Glutamatergic neuron (in vitro differentiated cells): ENCODE results near the gene SIGLEC12. TPM values are rescaled to one million over a fixed set of nuclear protein-coding genes. Genes with fewer than 3 reads are reported as not detected.
"Not testable (repeated sequence)": the region's sequence is repeated elsewhere in the genome, so short reads cannot be mapped to it uniquely, and the experiment has no call there.

Source experiments
- DNase-seq: peaks from one replicate; pipeline ENCODE4 v3.0.0; 2022
- H3K27ac Mint-ChIP-seq: one replicate; pipeline ENCODE4 v1.8.0; 2020; ENCODE audit warnings: mild to moderate bottlenecking, mixed read lengths, inconsistent platforms; ENCODE audit not compliant: unreplicated experiment
- H3K27me3 Mint-ChIP-seq: one replicate; pipeline ENCODE4 v1.8.0; 2020; ENCODE audit warnings: mild to moderate bottlenecking, moderate library complexity, mixed read lengths, inconsistent platforms; ENCODE audit not compliant: unreplicated experiment
- H3K36me3 Mint-ChIP-seq: one replicate; pipeline ENCODE4 v1.8.0; 2020; ENCODE audit warnings: mild to moderate bottlenecking, mixed read lengths, inconsistent platforms; ENCODE audit not compliant: unreplicated experiment
- H3K4me1 Mint-ChIP-seq: one replicate; pipeline ENCODE4 v1.8.0; 2020; ENCODE audit warnings: mild to moderate bottlenecking, low read depth, mixed read lengths, inconsistent platforms; ENCODE audit not compliant: unreplicated experiment
- H3K4me3 Mint-ChIP-seq: one replicate; pipeline ENCODE4 v1.8.0; 2020; ENCODE audit warnings: mild to moderate bottlenecking, mixed read lengths, inconsistent platforms; ENCODE audit not compliant: unreplicated experiment
- H3K9me3 Mint-ChIP-seq: one replicate; pipeline ENCODE4 v1.8.0; 2020; ENCODE audit warnings: mild to moderate bottlenecking, moderate library complexity, mixed read lengths, inconsistent platforms; ENCODE audit not compliant: unreplicated experiment
- total RNA-seq: library from RNA; stranded (reverse); fragmentation: NEBNext Ultra II Directional; extraction: Animal tissue kit (Norgen Biotek cat#: 25700); gene quantifications from one replicate; pipeline ENCODE4 v1.2.1, GENCODE V29; 2021; ENCODE audit not compliant: unreplicated experiment
- TF ChIP-seq, protein P1 (sequence below): fragments of 200-600 bp; sonication (generic); IDR thresholded peaks from one replicate; pipeline ENCODE4 v1.5.0; 2021; ENCODE audit not compliant: partially characterized antibody, unreplicated experiment

The SIGLEC12 gene
- total RNA-seq, 1 donor from 2014 or later: not detected

DNA sequence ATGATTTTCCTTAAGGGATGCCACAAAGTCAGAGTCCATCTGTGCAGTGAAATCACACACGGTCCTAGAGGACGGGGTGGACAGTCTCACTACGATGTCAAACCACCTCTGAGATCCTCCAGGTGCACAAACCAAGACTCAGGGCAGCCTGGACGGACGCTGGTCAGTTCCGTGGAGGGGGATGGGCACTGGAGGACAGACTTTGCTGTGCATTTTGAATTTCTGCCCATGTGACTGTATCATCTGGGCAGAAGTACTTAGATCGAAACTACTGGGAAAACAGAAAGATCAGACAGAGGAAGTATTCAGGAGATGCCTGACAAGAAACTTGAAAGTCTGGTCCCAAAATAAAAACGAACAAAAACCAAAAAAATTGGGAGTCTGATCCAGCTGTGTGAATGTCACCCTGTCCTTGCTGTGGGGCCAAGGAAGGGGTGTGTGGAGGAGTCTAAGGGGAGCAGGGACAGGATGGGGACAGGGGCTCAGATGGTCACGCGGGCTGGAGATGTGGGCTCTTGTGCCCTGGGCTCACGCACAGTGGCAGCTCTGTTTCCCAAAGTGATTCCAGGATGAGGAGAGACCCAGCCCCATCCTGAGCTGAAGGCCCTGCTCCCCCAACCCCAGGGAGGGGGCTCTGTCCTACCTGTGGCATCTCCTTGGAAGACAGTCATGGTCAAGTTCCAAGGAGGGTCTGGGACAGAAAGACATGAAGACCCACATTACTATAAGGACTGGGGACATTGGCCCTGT, 44.9 kb downstream of the SIGLEC12 start:
- Mint-ChIP-seq H3K9me3 (peaks cover 6% of the 10 kb centered on the region), H3K36me3 (no peaks in the 10 kb centered on the region), H3K27me3 (peaks cover 1% of the 10 kb centered on the region), H3K27ac (no peak overlapping the region), H3K4me1 (peaks cover 3% of the 10 kb centered on the region), H3K4me3 (no peak overlapping the region)
- TF ChIP-seq, protein P1, sequence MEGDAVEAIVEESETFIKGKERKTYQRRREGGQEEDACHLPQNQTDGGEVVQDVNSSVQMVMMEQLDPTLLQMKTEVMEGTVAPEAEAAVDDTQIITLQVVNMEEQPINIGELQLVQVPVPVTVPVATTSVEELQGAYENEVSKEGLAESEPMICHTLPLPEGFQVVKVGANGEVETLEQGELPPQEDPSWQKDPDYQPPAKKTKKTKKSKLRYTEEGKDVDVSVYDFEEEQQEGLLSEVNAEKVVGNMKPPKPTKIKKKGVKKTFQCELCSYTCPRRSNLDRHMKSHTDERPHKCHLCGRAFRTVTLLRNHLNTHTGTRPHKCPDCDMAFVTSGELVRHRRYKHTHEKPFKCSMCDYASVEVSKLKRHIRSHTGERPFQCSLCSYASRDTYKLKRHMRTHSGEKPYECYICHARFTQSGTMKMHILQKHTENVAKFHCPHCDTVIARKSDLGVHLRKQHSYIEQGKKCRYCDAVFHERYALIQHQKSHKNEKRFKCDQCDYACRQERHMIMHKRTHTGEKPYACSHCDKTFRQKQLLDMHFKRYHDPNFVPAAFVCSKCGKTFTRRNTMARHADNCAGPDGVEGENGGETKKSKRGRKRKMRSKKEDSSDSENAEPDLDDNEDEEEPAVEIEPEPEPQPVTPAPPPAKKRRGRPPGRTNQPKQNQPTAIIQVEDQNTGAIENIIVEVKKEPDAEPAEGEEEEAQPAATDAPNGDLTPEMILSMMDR: no peak
- DNase-seq: no peak

DNA sequence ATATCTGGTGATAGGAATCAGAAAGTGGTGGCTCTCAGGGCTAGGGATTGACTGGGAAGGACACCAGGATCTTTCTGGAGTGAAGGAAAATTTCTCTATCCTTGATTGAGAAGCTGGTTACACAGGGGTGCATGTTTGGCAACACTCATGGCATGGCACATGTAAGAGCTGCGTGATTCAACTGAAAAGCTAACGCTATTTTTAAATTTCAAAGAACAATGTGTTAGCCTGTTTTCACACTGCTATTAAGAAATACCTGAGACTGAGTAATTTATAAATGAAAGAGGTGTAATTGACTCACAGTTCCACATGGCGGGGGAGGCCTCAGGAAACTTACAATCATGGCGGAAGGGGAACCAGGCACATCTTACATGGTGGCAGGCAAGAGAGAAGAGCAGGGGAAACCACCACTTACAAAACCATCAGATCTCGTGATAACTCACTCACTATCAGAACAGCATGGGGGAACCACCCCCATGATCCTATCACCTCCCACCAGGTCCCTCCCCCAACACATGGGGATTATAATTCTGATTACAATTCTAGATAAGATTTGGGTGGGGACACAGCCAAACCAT, 50.8 kb downstream of the SIGLEC12 start:
- no peaks in the 10 kb centered on the region for H3K4me1 Mint-ChIP-seq
- no peaks in the 10 kb centered on the region for H3K36me3 Mint-ChIP-seq
- H3K9me3 Mint-ChIP-seq: peaks cover 8% of the 10 kb centered on the region

DNA sequence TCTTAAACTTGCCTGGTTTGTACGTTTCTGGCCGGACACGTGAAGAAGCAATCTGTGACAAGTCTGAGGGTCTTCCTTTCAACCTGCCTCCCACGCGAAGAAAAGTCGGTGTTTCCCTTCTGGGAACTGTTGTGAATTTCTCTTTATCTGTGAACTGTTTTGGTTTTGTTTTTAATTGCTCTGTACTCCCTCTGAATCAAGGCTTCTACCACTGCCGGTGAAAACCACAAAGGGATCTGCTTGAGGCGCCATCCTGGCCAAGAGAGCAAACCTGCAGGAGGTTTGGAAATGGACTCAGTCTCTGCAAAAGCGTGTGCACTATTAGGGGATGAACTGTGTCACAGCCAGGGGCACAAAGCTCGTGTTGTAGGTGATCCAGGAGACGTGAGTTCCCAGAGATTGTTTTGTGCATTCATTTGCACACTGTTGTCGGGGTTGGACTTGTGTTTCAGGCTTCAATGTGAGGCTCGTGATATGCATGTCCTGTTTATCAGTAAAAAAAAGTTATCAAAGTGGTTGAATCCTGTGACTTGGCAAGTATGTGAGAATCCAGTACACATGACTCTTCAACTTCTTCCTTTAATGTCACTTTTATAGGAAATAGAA, 53.1 kb downstream of the SIGLEC12 start:
- H3K27me3 Mint-ChIP-seq: peaks cover 1% of the 10 kb centered on the region

More for the DNA sequence above, 50.8 kb downstream of the SIGLEC12 start:
- no peak overlapping the region for H3K4me3 Mint-ChIP-seq
- TF ChIP-seq, protein P1: no peak
- H3K27ac Mint-ChIP-seq: no peak overlapping the region
- H3K27me3 Mint-ChIP-seq: peaks cover 2% of the 10 kb centered on the region
- no peak for DNase-seq

DNA sequence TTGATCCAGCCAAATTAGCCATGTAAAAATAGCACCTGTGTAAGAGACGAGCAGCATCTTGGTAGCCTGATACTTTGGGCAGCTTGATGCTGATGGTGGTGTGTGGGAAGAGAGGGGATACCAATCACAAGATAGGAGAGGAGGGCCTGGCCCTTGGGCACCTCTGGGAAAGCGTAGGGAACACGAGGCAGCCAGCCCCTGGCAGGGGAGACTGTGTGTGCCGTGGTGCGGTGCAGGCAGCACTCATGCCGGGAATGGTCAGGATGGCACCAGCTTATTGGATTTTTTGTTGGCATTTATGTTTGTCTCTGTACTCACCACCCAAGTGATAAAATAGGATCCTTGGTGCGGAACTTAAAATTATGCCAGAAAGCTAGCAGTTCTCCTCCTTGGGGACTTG, 53.6 kb downstream of the SIGLEC12 start:
- Mint-ChIP-seq H3K27me3 (peaks cover 1% of the 10 kb centered on the region), H3K27ac (no peak overlapping the region), H3K36me3 (no peaks in the 10 kb centered on the region), H3K4me3 (no peak overlapping the region), H3K9me3 (peaks cover 6% of the 10 kb centered on the region), H3K4me1 (no peaks in the 10 kb centered on the region)
- DNase-seq: no peak
- TF ChIP-seq, protein P1: no peak

More for the DNA sequence above, 53.1 kb downstream of the SIGLEC12 start:
- H3K27ac Mint-ChIP-seq: no peak overlapping the region
- TF ChIP-seq, protein P1: no peak
- H3K4me3 Mint-ChIP-seq: no peak overlapping the region
- H3K36me3 Mint-ChIP-seq: no peaks in the 10 kb centered on the region
- H3K9me3 Mint-ChIP-seq: peaks cover 6% of the 10 kb centered on the region
- DNase-seq: no peak
- H3K4me1 Mint-ChIP-seq: no peaks in the 10 kb centered on the region

DNA sequence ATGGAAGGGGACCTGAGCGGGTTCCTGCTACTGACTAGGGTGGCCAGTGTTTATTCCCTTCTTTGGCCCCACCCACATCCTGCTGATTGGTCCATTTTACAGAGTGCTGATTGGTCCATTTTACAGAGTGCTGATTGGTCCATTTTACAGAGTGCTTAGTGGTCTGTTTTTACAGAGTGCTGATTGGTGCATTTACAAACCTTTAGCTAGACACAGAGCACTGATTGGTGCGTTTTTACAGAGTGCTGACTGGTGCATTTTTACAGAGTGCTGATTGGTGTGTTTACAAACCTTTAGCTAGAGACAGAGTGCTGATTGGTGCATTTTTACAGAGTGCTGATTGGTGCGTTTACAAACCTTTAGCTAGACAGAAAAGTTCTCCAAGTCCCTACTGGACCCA, 54.1 kb downstream of the SIGLEC12 start:
- not testable (repeated sequence) for H3K36me3 Mint-ChIP-seq, H3K27me3 Mint-ChIP-seq, H3K4me3 Mint-ChIP-seq, H3K9me3 Mint-ChIP-seq, DNase-seq, H3K27ac Mint-ChIP-seq, H3K4me1 Mint-ChIP-seq
